Loucy (cell line): Measurements from ENCODE around the gene CDH5.

ENCODE experiments used
- H2AFZ ChIP-seq: fragments of 200-600 bp; sonication (generic); 2 replicates; pipeline ENCODE4 v1.6.0; 2016; ENCODE audit warnings: antibody characterized with exemption, mild to moderate bottlenecking, low read length, moderate library complexity
- H3F3A ChIP-seq: fragments of 200-600 bp; 2 replicates; pipeline ENCODE4 v1.6.0; 2016; ENCODE audit warnings: antibody characterized with exemption, low read depth, mild to moderate bottlenecking
- H3K27me3 ChIP-seq: fragments of 200-600 bp; sonication (generic); 2 replicates; pipeline ENCODE4 v1.6.1; 2014; ENCODE audit warnings: low read length, mild to moderate bottlenecking; ENCODE audit not compliant: insufficient read depth, poor library complexity, severe bottlenecking
- H3K36me3 ChIP-seq: fragments of 200-600 bp; sonication (generic); 2 replicates; pipeline ENCODE4 v1.6.1; 2016; ENCODE audit warnings: low read length; ENCODE audit not compliant: insufficient read depth
- H3K4me1 ChIP-seq: fragments of 200-600 bp; sonication (generic); 2 replicates; pipeline ENCODE4 v1.5.1; 2014; ENCODE audit warnings: low read length, mild to moderate bottlenecking; ENCODE audit not compliant: insufficient read depth, poor library complexity, severe bottlenecking
- H3K4me2 ChIP-seq: fragments of 200-600 bp; sonication (generic); 2 replicates; pipeline ENCODE4 v1.6.0; 2014; ENCODE audit warnings: antibody characterized with exemption, low read length, low read depth, mild to moderate bottlenecking; ENCODE audit not compliant: poor library complexity, severe bottlenecking
- H3K4me3 ChIP-seq: fragments of 200-600 bp; sonication (generic); 2 replicates; pipeline ENCODE4 v1.5.1; 2014; ENCODE audit warnings: low read length, mild to moderate bottlenecking, mixed read lengths; ENCODE audit not compliant: poor library complexity, severe bottlenecking
- H3K79me2 ChIP-seq: fragments of 200-600 bp; sonication (generic); 2 replicates; pipeline ENCODE4 v1.6.1; 2014; ENCODE audit warnings: low read length; ENCODE audit not compliant: insufficient read depth
- H3K9ac ChIP-seq: fragments of 200-600 bp; sonication (generic); 2 replicates; pipeline ENCODE4 v1.6.0; 2014; ENCODE audit warnings: mild to moderate bottlenecking, low read depth, low read length, moderate library complexity; ENCODE audit not compliant: poor library complexity, severe bottlenecking
- H3K9me2 ChIP-seq: fragments of 200-600 bp; sonication (generic); replicated peaks from 2 replicates; pipeline ENCODE4 v1.6.1; 2016; ENCODE audit warnings: low read depth, low read length, mixed read lengths
- H3K9me3 ChIP-seq: fragments of 200-600 bp; sonication (generic); 2 replicates; pipeline ENCODE4 v1.6.1; 2014; ENCODE audit warnings: mild to moderate bottlenecking, antibody characterized with exemption, low read length, low read depth; ENCODE audit not compliant: insufficient read depth
- H4K20me1 ChIP-seq: fragments of 200-600 bp; sonication (generic); 2 replicates; pipeline ENCODE4 v1.6.0; 2014; ENCODE audit warnings: antibody characterized with exemption, low read length, mild to moderate bottlenecking; ENCODE audit not compliant: insufficient read depth, poor library complexity, severe bottlenecking
- EZH2phosphoT487 ChIP-seq: fragments of 200-600 bp; IDR thresholded peaks from 2 replicates; pipeline ENCODE4 v1.6.1; 2018; ENCODE audit warnings: antibody characterized with exemption, mild to moderate bottlenecking, moderate library complexity, borderline replicate concordance
- TF ChIP-seq, protein P1 (sequence below): fragments of 200-600 bp; sonication (generic); conservative IDR thresholded peaks from 2 replicates; pipeline ENCODE4 v1.5.1; 2014; ENCODE audit warnings: mild to moderate bottlenecking, antibody characterized with exemption, low read length

The CDH5 gene, protein sequence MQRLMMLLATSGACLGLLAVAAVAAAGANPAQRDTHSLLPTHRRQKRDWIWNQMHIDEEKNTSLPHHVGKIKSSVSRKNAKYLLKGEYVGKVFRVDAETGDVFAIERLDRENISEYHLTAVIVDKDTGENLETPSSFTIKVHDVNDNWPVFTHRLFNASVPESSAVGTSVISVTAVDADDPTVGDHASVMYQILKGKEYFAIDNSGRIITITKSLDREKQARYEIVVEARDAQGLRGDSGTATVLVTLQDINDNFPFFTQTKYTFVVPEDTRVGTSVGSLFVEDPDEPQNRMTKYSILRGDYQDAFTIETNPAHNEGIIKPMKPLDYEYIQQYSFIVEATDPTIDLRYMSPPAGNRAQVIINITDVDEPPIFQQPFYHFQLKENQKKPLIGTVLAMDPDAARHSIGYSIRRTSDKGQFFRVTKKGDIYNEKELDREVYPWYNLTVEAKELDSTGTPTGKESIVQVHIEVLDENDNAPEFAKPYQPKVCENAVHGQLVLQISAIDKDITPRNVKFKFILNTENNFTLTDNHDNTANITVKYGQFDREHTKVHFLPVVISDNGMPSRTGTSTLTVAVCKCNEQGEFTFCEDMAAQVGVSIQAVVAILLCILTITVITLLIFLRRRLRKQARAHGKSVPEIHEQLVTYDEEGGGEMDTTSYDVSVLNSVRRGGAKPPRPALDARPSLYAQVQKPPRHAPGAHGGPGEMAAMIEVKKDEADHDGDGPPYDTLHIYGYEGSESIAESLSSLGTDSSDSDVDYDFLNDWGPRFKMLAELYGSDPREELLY

DNA sequence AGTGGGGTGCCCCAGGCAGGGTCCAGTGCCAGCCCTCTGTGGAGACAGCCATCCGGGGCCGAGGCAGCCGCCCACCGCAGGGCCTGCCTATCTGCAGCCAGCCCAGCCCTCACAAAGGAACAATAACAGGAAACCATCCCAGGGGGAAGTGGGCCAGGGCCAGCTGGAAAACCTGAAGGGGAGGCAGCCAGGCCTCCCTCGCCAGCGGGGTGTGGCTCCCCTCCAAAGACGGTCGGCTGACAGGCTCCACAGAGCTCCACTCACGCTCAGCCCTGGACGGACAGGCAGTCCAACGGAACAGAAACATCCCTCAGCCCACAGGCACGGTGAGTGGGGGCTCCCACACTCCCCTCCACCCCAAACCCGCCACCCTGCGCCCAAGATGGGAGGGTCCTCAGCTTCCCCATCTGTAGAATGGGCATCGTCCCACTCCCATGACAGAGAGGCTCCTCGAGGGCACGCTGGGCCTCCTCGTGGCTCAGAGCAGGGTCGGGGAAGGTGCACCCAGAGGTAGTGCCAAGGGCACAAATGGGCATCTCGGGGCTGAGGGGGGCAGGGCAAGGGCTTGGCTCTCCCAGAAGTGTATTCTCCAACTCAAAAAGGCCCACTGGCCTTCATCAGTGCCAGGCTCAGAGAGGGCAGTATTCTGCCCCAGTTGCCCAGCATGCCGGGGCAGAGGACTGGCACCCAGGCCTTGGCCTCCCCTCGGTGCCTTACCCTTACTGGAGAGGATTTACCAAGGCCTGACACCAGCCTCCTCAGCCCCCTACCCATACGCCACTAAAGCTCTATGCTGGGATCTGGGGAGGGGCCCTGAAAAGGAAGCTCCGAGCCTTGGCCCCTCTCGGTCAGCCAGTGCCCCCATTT, at the start of gene CDH5:
Gene CDH5 (plus strand): TSS at position 259 of the 867 bp plus-strand sequence. CDS start 12,647 bp downstream, outside the sequence.
- no peak within 1 kb of the TSS for H3K4me2 ChIP-seq

DNA sequence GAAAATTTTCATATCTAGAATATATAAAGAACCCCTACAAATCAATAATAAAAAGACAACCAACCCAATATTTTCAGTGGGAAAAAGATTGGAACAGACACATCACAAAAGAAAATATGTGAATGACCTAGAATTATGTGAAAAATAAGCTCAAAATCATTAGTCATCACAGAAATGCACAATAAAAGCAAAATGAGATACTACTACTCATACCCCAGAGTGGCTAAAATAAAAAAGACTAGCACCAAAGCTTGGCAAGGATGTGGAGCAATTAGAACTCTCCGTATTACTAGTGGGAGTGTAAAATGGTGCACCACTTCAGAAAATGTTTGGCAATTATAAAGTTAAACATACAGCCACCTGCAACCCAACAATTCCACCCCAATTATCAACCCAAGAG, 48.0 kb upstream of the CDH5 start:
- no peaks in the 10 kb centered on the region for H3K9me2 ChIP-seq
- H3F3A ChIP-seq: no peaks in the 10 kb centered on the region
- no peaks in the 10 kb centered on the region for H3K27me3 ChIP-seq
- no peak for TF ChIP-seq EZH2phosphoT487
- TF ChIP-seq, protein P1, sequence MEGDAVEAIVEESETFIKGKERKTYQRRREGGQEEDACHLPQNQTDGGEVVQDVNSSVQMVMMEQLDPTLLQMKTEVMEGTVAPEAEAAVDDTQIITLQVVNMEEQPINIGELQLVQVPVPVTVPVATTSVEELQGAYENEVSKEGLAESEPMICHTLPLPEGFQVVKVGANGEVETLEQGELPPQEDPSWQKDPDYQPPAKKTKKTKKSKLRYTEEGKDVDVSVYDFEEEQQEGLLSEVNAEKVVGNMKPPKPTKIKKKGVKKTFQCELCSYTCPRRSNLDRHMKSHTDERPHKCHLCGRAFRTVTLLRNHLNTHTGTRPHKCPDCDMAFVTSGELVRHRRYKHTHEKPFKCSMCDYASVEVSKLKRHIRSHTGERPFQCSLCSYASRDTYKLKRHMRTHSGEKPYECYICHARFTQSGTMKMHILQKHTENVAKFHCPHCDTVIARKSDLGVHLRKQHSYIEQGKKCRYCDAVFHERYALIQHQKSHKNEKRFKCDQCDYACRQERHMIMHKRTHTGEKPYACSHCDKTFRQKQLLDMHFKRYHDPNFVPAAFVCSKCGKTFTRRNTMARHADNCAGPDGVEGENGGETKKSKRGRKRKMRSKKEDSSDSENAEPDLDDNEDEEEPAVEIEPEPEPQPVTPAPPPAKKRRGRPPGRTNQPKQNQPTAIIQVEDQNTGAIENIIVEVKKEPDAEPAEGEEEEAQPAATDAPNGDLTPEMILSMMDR: no peak
- no peaks in the 10 kb centered on the region for H4K20me1 ChIP-seq
- no peak overlapping the region for H2AFZ ChIP-seq
- no peaks in the 10 kb centered on the region for H3K4me1 ChIP-seq
- no peak overlapping the region for H3K9ac ChIP-seq
- H3K4me2 ChIP-seq: no peak overlapping the region
- no peaks in the 10 kb centered on the region for H3K36me3 ChIP-seq
- no peaks in the 10 kb centered on the region for H3K9me3 ChIP-seq
- no peaks in the 10 kb centered on the region for H3K79me2 ChIP-seq
- H3K4me3 ChIP-seq: no peak overlapping the region

More for the DNA sequence above, at the start of gene CDH5:
- H3K79me2 ChIP-seq: no peaks in the 10 kb centered on the region
- no peaks in the 10 kb centered on the region for H4K20me1 ChIP-seq
- TF ChIP-seq, protein P1: no peak
- no peak for TF ChIP-seq EZH2phosphoT487
- H2AFZ ChIP-seq: no peak within 1 kb of the TSS
- no peaks in the 10 kb centered on the region for H3K9me2 ChIP-seq
- H3K9ac ChIP-seq: no peak within 1 kb of the TSS
- no peak within 1 kb of the TSS for H3K4me3 ChIP-seq
- no peaks in the 10 kb centered on the region for H3K36me3 ChIP-seq
- H3K27me3 ChIP-seq: no peaks in the 10 kb centered on the region
- no peaks in the 10 kb centered on the region for H3K9me3 ChIP-seq
- H3F3A ChIP-seq: no peaks in the 10 kb centered on the region
- peaks cover 4% of the 10 kb centered on the region for H3K4me1 ChIP-seq

DNA sequence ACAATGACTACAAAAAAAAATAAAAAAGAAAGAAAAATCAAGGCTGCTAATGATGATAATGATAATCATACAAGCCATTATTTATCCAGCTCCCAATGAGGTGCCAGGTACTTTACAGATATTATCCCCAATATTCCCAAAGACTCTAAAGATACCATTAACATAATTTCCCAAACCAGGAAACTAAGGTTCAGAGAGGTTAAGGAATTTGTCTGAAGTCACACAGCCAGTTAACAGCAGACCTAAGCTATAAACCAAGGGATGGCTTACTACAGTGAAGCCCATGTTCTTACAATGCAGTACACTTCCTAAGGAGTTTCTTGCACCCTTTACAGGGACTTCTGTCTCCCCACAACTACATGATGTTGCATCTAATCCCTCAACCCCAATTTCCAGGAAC, 45.7 kb upstream of the CDH5 start:
- H3K9me3 ChIP-seq: no peaks in the 10 kb centered on the region
- no peaks in the 10 kb centered on the region for H4K20me1 ChIP-seq
- TF ChIP-seq, protein P1: no peak
- no peak for TF ChIP-seq EZH2phosphoT487
- H3K79me2 ChIP-seq: no peaks in the 10 kb centered on the region
- no peak overlapping the region for H3K9ac ChIP-seq
- H3K4me2 ChIP-seq: no peak overlapping the region
- no peaks in the 10 kb centered on the region for H3F3A ChIP-seq
- no peaks in the 10 kb centered on the region for H3K27me3 ChIP-seq
- H3K4me3 ChIP-seq: no peak overlapping the region
- no peaks in the 10 kb centered on the region for H3K9me2 ChIP-seq
- H2AFZ ChIP-seq: no peak overlapping the region
- H3K36me3 ChIP-seq: no peaks in the 10 kb centered on the region
- no peaks in the 10 kb centered on the region for H3K4me1 ChIP-seq
